ENCODE results near the gene BLTP3A. TPM values are rescaled to one million over a fixed set of nuclear protein-coding genes. Genes with fewer than 3 reads are reported as not detected.

The BLTP3A gene
- total and polyA plus RNA-seq, 2 of the 13 experiments (the other 11 are each of a cell fraction or from before 2014, with no cell fraction given) = 22.1 to 24.0 TPM

DNA sequence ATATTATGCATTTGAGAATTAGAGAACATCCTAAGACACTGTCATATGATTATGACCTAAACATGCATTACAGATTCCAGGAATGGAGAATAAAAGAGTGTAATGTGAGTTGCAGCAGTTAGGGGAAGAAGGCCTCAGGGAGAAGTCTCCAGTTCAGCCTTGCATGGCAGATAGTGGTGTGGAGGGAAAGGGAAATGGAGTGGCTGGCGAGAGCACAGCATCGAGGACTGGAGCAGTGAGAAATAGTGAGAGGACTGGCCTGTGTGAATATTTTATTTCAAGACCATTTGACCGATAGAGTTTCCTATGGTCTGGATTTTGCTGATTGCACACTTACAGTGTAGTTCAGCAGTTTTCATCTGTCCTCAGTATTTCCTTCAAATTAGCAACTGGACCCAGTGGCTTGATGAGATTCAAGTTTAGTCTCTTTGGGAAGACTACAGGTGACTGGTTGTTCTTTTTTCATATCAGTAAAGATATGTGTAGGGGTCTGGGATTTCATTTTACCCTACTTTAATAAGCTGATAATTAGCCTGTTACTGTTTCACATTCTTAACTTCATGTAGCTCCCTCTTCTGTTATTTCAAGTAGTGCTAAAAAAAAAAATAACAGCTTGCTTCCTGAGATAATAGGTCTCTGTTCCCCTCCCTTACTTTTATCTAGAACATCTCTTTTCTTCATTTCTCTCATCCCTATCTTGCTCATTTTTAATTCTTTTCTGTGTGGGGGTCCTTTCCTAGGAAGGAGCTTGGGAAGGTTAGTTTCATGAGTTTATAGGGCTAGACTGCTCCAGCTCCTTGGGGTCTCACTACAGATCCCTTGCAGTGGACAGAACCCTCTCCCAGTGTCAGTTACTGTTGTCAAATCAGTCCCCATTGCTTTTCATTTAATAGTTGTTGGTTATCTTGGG lies 27.9 kb downstream of the BLTP3A start:
- in situ Hi-C loops (cut with HindIII; ENCODE audit: extremely low pct_ligation_motif_present, low pct_unique_long_range_greater_than_20kb) (no loop called here), intact Hi-C loops (cut with micrococcal nuclease; ENCODE audit: unreplicated experiment) (no loop called here)
- Histone ChIP-seq H3K4me1 (ENCODE audit: insufficient read depth, low read length) (peaks cover 18% of the 10 kb centered on the region; the same call in 1 of the 2 replicates), H3K9ac (ENCODE audit: insufficient read depth, low read depth, low read length) (no peak overlapping the region), H3K36me3 (replicated peaks in 1 of 2; ENCODE audit: control insufficient read depth in 1 of 2, insufficient read depth in 2 of 2, low read length in 2 of 2) (peaks cover 23 to 32% of the 10 kb centered on the region in 2 experiments), H3K27me3 (ENCODE audit: control insufficient read depth in 1 of 2, insufficient read depth in 2 of 2, low read length in 2 of 2) (no peaks in the 10 kb centered on the region), H3K27ac (ENCODE audit: extremely low read length, insufficient read depth, low read length) (no peak overlapping the region), H3K4me3 (replicated peaks in 1 of 3; ENCODE audit: insufficient read depth in 1 of 3, low read depth in 2 of 3, low read length in 3 of 3) (no peak overlapping the region), H4K20me1 (ENCODE audit: insufficient read depth, low read length) (peaks cover 7% of the 10 kb centered on the region), H3K9me3 (ENCODE audit: low read length) (no peaks in the 10 kb centered on the region), H3K4me2 (ENCODE audit: low read depth, low read length) (no peak overlapping the region), H3K79me2 (ENCODE audit: insufficient read depth, low read length) (peaks cover 47% of the 10 kb centered on the region), H2AFZ (ENCODE audit: low read length) (no peak overlapping the region)
- no peak for ATAC-seq
- no TSS peak for BruUV-seq (replicated peaks)
- CTCF ChIA-PET (ENCODE audit: low intra/inter-chr PET ratio, low total read pairs) = no interaction called here
- TF ChIP-seq RBM22 (optimal IDR thresholded peaks at IDR 0.05; ENCODE audit: low read length) (peak; percentile 57), TRIM24 (CRISPR knock-in tag; IDR thresholded peaks at IDR 0.05) (no peak), RFX1 (IDR thresholded peaks at IDR 0.05) (no peak), NR2F1 (CRISPR knock-in tag; IDR thresholded peaks at IDR 0.05) (no peak), MAFF (IDR thresholded peaks at IDR 0.05; ENCODE audit: low read depth, low read length) (peak; percentile 70), SCMH1 (CRISPR knock-in tag; IDR thresholded peaks at IDR 0.05; ENCODE audit: borderline replicate concordance) (no peak), FOXK2 (IDR thresholded peaks at IDR 0.05) (no peak), MAFK (conservative IDR thresholded peaks at IDR 0.05 in 1 of 2, IDR thresholded peaks at IDR 0.05 in 1 of 2; ENCODE audit: low read length in 2 of 2) (peak; percentile 73 to 76), TCF7 (IDR thresholded peaks at IDR 0.05; ENCODE audit: low read depth) (no peak)
- no peak for FAIRE-seq
- WGBS (ENCODE audit: low lambda C conversion rate) = 95% methylated on average over 3 of the region's 3 CpGs
- POLR2A ChIA-PET = interaction anchor here (0.7 kb wide), 1 partner anchor 29 kb away, joined by 3 read pairs; no protein-coding TSS in a partner anchor
- no peak for DNase-seq (ENCODE audit: low spot score)

Measured in HepG2 (cell line).